ENCODE measurements around the gene MAP3K3.
A peak's percentile ranks its signal among the peaks of the same experiment; 100 is the strongest.

Gene MAP3K3

GRCh38 chr17:63694950-63695773, 72.9 kb downstream of the MAP3K3 start:
- no peak for DNase-seq

GRCh38 chr17:63695889-63696288, 73.7 kb downstream of the MAP3K3 start:
- DNase-seq, result no peak

GRCh38 chr17:63696381-63696961, 74.3 kb downstream of the MAP3K3 start:
- no peak for DNase-seq

GRCh38 chr17:63697341-63698286, 75.4 kb downstream of the MAP3K3 start:
- no peak for DNase-seq

GRCh38 chr17:63698381-63698885, 76.2 kb downstream of the MAP3K3 start:
- no peak for DNase-seq

GRCh38 chr17:63698886-63699637, 76.8 kb downstream of the MAP3K3 start:
- DNase-seq, result peak; percentile 68

GRCh38 chr17:63699638-63700527, 77.7 kb downstream of the MAP3K3 start, which contains the start of gene LIMD2:
Gene LIMD2, minus strand, starts transcription at chr17:63700125. Its CDS starts 827 bp downstream, at chr17:63699298.
- peak; percentile 74 for DNase-seq

- peak; percentile 74 for DNase-seq
Measured at GRCh38 chr17:63700528-63701455, 78.6 kb downstream of the MAP3K3 start.

- no peak for DNase-seq
Measured at GRCh38 chr17:63701456-63701820, 79.2 kb downstream of the MAP3K3 start.

- no peak for DNase-seq
Measured at GRCh38 chr17:63701868-63702720, 79.9 kb downstream of the MAP3K3 start.

GRCh38 chr17:63702721-63703015, 80.5 kb downstream of the MAP3K3 start:
- DNase-seq, result no peak

- DNase-seq, result no peak
Measured at GRCh38 chr17:63703029-63703428, 80.8 kb downstream of the MAP3K3 start.

- DNase-seq, result no peak
Measured at GRCh38 chr17:63703556-63704258, 81.5 kb downstream of the MAP3K3 start.

- no peak for DNase-seq
Measured at GRCh38 chr17:63704259-63704576, 82.0 kb downstream of the MAP3K3 start.

- no peak for DNase-seq
Measured at GRCh38 chr17:63704836-63705235, 82.6 kb downstream of the MAP3K3 start.

- DNase-seq, result no peak
Measured at GRCh38 chr17:63705657-63706056, 83.4 kb downstream of the MAP3K3 start.

GRCh38 chr17:63706336-63707082, 84.3 kb downstream of the MAP3K3 start:
- DNase-seq, result no peak

- DNase-seq, result no peak
Measured at GRCh38 chr17:63707151-63707550, 84.9 kb downstream of the MAP3K3 start.
